GM19193 (cell line): ENCODE results near the gene DNMT3B.

ENCODE experiments used
- POLR2A ChIP-seq: IDR thresholded peaks from 4 replicates; pipeline ENCODE4 v1.6.1; 2011; ENCODE audit not compliant: insufficient read depth, insufficient read length; ENCODE audit errors: extremely low read depth

The DNMT3B gene

DNA sequence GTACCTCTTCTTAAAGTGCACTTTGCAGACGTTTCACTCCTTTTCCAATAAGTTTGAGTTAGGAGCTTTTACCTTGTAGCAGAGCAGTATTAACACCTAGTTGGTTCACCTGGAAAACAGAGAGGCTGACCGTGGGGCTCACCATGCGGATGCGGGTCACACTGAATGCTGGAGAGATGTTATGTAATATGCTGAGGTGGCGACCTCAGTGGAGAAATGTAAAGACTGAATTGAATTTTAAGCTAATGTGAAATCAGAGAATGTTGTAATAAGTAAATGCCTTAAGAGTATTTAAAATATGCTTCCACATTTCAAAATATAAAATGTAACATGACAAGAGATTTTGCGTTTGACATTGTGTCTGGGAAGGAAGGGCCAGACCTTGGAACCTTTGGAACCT is 86.7 kb downstream of the DNMT3B start:
- no peak for TF ChIP-seq POLR2A

DNA sequence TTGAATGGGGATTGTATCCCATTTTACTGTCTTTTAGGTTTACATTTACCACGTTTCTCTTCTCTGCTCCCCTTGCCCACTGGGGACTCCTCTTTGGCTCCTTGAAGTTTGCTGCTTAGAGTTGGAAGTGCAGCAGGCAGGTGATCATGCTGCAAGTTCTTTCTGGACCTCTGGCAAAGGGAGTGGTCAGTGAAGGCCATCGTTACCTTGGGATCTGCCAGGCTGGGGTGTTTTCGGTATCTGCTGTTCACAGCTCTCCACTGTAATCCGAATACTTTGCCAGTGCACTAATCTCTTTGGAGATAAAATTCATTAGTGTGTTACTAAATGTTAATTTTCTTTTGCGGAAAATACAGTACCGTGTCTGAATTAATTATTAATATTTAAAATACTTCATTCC is 87.4 kb downstream of the DNMT3B start:
- TF ChIP-seq POLR2A = no peak

DNA sequence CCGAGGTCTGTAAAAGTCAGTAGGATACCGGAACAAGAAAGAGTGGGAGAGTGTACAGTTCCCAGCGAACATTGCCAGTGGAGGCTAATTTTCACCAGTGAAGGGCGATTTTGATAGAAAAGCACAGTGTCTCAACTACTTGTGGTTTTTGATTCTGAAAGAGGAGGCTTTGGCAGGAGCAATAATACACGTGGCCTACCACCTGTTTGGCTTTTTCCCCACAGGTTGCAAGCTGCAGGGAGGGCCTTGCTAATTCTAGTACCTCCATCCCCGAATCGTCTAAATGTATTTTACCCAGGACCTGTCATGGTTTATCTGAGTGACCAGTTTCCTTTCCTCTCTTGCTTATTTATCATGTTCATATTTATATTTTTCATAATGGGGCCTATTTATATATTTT is 93.2 kb downstream of the DNMT3B start:
- no peak for TF ChIP-seq POLR2A

DNA sequence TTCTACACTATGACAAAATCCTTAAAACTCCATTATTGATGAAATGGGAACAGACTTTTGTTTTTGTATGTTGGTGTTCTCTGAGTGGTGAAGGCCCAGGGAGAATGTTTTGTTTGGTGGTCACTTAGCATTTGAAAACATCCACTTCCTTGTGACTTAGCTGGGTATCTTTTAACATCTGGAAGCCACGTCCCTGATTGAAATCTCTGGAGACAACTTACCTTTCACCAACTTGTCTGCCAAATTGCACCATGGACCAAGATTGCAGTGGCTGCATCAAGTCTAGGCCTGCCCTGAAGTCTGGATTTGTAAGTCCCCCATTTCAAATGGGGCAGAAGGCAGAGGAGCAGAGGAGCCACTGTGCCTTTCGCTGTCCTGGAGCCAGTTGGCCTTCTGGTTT is 96.0 kb downstream of the DNMT3B start:
- TF ChIP-seq POLR2A = no peak
